GM12878 (cell line): Measurements from ENCODE around the gene NCAM1. TPM values are rescaled to one million over a fixed set of nuclear protein-coding genes. Genes with fewer than 3 reads are reported as not detected.

ENCODE experiments used
- ATAC-seq: fragments of 200-7000 bp; cut with Tn5 transposase; 3 replicates; pipeline ENCODE4 v1.9.1; 2020; ENCODE audit warnings: mild to moderate bottlenecking, moderate library complexity
- BruUV-seq: library from RNA; stranded (reverse); fragments of 400-500 nt; replicated peaks from 2 replicates; lab custom pipeline; 2021; lab: Mats Ljungman, UMichigan
- CTCF ChIA-PET: fragments of 300-600 bp; sonication (Branson Sonifier 250); formaldehyde crosslinking; extraction: SDS; loops from one replicate; lab custom pipeline; 2021; ENCODE audit warnings: inconsistent platforms; lab: Yijun Ruan, JAX
- POLR2A ChIA-PET: fragments of 350-600 bp; formaldehyde crosslinking; extraction: SDS; loops from one replicate; lab custom pipeline; 2021; ENCODE audit warnings: inconsistent platforms; lab: Charles Lee
- RAD21 ChIA-PET: fragments of 300-600 bp; sonication (Branson Sonifier 250); formaldehyde crosslinking; loops from one replicate; lab custom pipeline; 2023; ENCODE audit warnings: antibody characterized with exemption; ENCODE audit not compliant: unreplicated experiment; lab: Charles Lee
- SMC1A ChIA-PET: fragments of 300-600 bp; sonication (Branson Sonifier 250); formaldehyde crosslinking; loops from one replicate; lab custom pipeline; 2023; ENCODE audit not compliant: unreplicated experiment, uncharacterized antibody; lab: Charles Lee
- DNase-seq: peaks from one replicate; pipeline ENCODE4 v3.0.0-alpha.2; 2011; ENCODE audit warnings: low read depth, low spot score
- FAIRE-seq: peaks from 3 replicates; lab custom pipeline; 2011; peaks lifted over from hg19 to GRCh38; lab: Jason Lieb, UNC
- H2AFZ ChIP-seq: 2 replicates; pipeline ENCODE4 v1.6.0; 2011; ENCODE audit warnings: low read depth, low read length, control low read depth; ENCODE audit not compliant: control insufficient read depth
- H3K27ac ChIP-seq: 2 replicates; pipeline ENCODE4 v1.5.1; 2011; ENCODE audit warnings: control low read depth; ENCODE audit not compliant: control insufficient read depth, insufficient read depth
- H3K27me3 ChIP-seq, 2 experiments: replicated peaks in 1 of 2; 2 replicates each; pipeline versions ENCODE4 v1.6.0 to v1.6.1; 2011; ENCODE audit warnings: low read length in 1 of 2; ENCODE audit not compliant: control insufficient read depth in 2 of 2, insufficient read depth in 2 of 2
- H3K36me3 ChIP-seq, 2 experiments: 2 replicates each; pipeline ENCODE4 v1.5.1; 2011; ENCODE audit warnings: low read length in 1 of 2; ENCODE audit not compliant: control insufficient read depth in 2 of 2, insufficient read depth in 2 of 2
- H3K4me1 ChIP-seq: 2 replicates; pipeline ENCODE4 v1.6.1; 2011; ENCODE audit warnings: mild to moderate bottlenecking, low read length, moderate library complexity, mixed read lengths; ENCODE audit not compliant: control insufficient read depth, insufficient read depth
- H3K4me2 ChIP-seq: 2 replicates; pipeline ENCODE4 v1.6.0; 2011; ENCODE audit warnings: control low read depth; ENCODE audit not compliant: control insufficient read depth, insufficient read depth
- H3K4me3 ChIP-seq: fragments of 200-600 bp; sonication (generic); 2 replicates; pipeline ENCODE4 v1.5.1; 2016
- H3K79me2 ChIP-seq: 2 replicates; pipeline ENCODE4 v1.6.0; 2011; ENCODE audit warnings: low read length; ENCODE audit not compliant: control insufficient read depth, insufficient read depth
- H3K9ac ChIP-seq: 2 replicates; pipeline ENCODE4 v1.8.0; 2011; ENCODE audit warnings: low read length, control low read depth, mixed read lengths; ENCODE audit not compliant: control insufficient read depth, insufficient read depth
- H3K9me3 ChIP-seq: replicated peaks from 3 replicates; pipeline ENCODE4 v1.5.1; 2011; ENCODE audit warnings: mild to moderate bottlenecking, low read length; ENCODE audit not compliant: control insufficient read depth, insufficient read depth
- H4K20me1 ChIP-seq: 2 replicates; pipeline ENCODE4 v1.6.0; 2011; ENCODE audit not compliant: control insufficient read depth, insufficient read depth
- PML ChIP-seq: IDR thresholded peaks from 2 replicates; pipeline ENCODE4 v1.6.1; 2012; ENCODE audit warnings: low read length, inconsistent platforms
- WGBS: methylation state at CpG from one replicate; pipeline ENCODE4 v1.1.6; 2016; ENCODE audit warnings: low lambda C conversion rate; ENCODE audit not compliant: insufficient replicate concordance, insufficient coverage; ENCODE audit errors: missing lambda C conversion rate; 5-methylcytosine and 5-hydroxymethylcytosine counted together
- in situ Hi-C: fragments of 300-500 bp; cut with MboI; formaldehyde crosslinking; loops from 9 replicates; pipeline ENCODE4 v1.14.3; 2018; ENCODE audit warnings: mixed read lengths
- intact Hi-C: fragments of 100-400 bp; cut with micrococcal nuclease; formaldehyde crosslinking; loops from one replicate; pipeline ENCODE4 v1.14.2; 2022; ENCODE audit not compliant: unreplicated experiment
- polyA plus RNA-seq, 11 experiments: library from polyadenylated mRNA; depleted of rRNA in 4 of 11; unstranded in 6 of 11; stranded (reverse) in 5 of 11; fragments of >200 nt; fragmentation: Nextera tagmentation in 4 of 11; fragmentation: Illumina TruSeq in 1 of 11; extraction: Ambion mirVana in 4 of 11; extraction: Trizol in 1 of 11; gene quantifications; 1 replicate in 1 of 11; 2 replicates in 10 of 11; pipeline versions ENCODE4 v1.2.1 to v1.2.3, GENCODE V29; 2011 to 2016; ENCODE audit warnings: inconsistent platforms in 2 of 11, missing spikeins in 2 of 11, low read depth in 1 of 11
- total RNA-seq, 4 experiments: library from RNA; depleted of rRNA in 3 of 4; stranded (reverse); fragments of >200 nt in 3 of 4; fragmentation: Illumina TruSeq in 1 of 4; extraction: Trizol in 1 of 4; gene quantifications; 2 replicates each; pipeline versions ENCODE4 v1.2.1 to v1.2.3, GENCODE V29; 2013 to 2021
- TF ChIP-seq, protein P1 (sequence below): fragments of 450-650 bp; formaldehyde crosslinking; IDR thresholded peaks from 2 replicates; pipeline ENCODE4 v1.4.0; 2020; ENCODE audit warnings: mild to moderate bottlenecking, moderate library complexity
- TF ChIP-seq, protein P2 (sequence below): fragments of 450-650 bp; IDR thresholded peaks from 2 replicates; pipeline ENCODE4 v1.6.1; 2017; ENCODE audit warnings: antibody characterized with exemption, mild to moderate bottlenecking, moderate library complexity

NCAM1 gene
- total and polyA plus RNA-seq, 10 of the 15 experiments (the other 5 are each of a cell fraction or from before 2014, with no cell fraction given): 0.10 to 0.23 (median 0.11) TPM; not detected in 7

- Histone ChIP-seq H3K9me3 (no peaks in the 10 kb centered on the region), H3K4me1 (no peaks in the 10 kb centered on the region), H3K27me3 (peaks cover 4% of the 10 kb centered on the region in 2 experiments; a peak in 3 of 4 replicates), H3K27ac (no peak overlapping the region), H3K9ac (no peak overlapping the region), H3K36me3 (no peaks in the 10 kb centered on the region)
- RAD21 ChIA-PET: no interaction called here
- intact Hi-C loops: no loop called here
- POLR2A ChIA-PET: no interaction called here
- FAIRE-seq: no peak
- SMC1A ChIA-PET: interaction anchor here (0.7 kb wide), 1 partner anchor 103 kb away, joined by 3 read pairs; no protein-coding TSS in a partner anchor
- TF ChIP-seq, protein P1, sequence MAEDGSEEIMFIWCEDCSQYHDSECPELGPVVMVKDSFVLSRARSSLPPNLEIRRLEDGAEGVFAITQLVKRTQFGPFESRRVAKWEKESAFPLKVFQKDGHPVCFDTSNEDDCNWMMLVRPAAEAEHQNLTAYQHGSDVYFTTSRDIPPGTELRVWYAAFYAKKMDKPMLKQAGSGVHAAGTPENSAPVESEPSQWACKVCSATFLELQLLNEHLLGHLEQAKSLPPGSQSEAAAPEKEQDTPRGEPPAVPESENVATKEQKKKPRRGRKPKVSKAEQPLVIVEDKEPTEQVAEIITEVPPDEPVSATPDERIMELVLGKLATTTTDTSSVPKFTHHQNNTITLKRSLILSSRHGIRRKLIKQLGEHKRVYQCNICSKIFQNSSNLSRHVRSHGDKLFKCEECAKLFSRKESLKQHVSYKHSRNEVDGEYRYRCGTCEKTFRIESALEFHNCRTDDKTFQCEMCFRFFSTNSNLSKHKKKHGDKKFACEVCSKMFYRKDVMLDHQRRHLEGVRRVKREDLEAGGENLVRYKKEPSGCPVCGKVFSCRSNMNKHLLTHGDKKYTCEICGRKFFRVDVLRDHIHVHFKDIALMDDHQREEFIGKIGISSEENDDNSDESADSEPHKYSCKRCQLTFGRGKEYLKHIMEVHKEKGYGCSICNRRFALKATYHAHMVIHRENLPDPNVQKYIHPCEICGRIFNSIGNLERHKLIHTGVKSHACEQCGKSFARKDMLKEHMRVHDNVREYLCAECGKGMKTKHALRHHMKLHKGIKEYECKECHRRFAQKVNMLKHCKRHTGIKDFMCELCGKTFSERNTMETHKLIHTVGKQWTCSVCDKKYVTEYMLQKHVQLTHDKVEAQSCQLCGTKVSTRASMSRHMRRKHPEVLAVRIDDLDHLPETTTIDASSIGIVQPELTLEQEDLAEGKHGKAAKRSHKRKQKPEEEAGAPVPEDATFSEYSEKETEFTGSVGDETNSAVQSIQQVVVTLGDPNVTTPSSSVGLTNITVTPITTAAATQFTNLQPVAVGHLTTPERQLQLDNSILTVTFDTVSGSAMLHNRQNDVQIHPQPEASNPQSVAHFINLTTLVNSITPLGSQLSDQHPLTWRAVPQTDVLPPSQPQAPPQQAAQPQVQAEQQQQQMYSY (CRISPR knock-in tag): no peak
- TF ChIP-seq PML: no peak
- TF ChIP-seq, all 136 proteins: peak for 0
- H4K20me1 ChIP-seq: no peaks in the 10 kb centered on the region
- ATAC-seq (no peak), DNase-seq (no peak)
- 53% methylated on average over 5 of the region's 5 CpGs for WGBS
- no peak overlapping the region for H3K4me3 ChIP-seq
- H2AFZ ChIP-seq: no peak overlapping the region
- no peaks in the 10 kb centered on the region for H3K79me2 ChIP-seq
- no peak overlapping the region for H3K4me2 ChIP-seq
- in situ Hi-C loops: no loop called here
- no TSS peak for BruUV-seq
- CTCF ChIA-PET: no interaction called here
These were observed 282.5 kb downstream of the NCAM1 start for GRCh38 chr11:113243696-113244095.

GRCh38 chr11:113245216-113245615, 284.0 kb downstream of the NCAM1 start:
- TF ChIP-seq, protein P2, sequence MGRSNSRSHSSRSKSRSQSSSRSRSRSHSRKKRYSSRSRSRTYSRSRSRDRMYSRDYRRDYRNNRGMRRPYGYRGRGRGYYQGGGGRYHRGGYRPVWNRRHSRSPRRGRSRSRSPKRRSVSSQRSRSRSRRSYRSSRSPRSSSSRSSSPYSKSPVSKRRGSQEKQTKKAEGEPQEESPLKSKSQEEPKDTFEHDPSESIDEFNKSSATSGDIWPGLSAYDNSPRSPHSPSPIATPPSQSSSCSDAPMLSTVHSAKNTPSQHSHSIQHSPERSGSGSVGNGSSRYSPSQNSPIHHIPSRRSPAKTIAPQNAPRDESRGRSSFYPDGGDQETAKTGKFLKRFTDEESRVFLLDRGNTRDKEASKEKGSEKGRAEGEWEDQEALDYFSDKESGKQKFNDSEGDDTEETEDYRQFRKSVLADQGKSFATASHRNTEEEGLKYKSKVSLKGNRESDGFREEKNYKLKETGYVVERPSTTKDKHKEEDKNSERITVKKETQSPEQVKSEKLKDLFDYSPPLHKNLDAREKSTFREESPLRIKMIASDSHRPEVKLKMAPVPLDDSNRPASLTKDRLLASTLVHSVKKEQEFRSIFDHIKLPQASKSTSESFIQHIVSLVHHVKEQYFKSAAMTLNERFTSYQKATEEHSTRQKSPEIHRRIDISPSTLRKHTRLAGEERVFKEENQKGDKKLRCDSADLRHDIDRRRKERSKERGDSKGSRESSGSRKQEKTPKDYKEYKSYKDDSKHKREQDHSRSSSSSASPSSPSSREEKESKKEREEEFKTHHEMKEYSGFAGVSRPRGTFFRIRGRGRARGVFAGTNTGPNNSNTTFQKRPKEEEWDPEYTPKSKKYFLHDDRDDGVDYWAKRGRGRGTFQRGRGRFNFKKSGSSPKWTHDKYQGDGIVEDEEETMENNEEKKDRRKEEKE: no peak
- ChIA-PET SMC1A (no interaction called here), CTCF (no interaction called here), RAD21 (no interaction called here), POLR2A (no interaction called here)
- 35% methylated on average over 7 of the region's 7 CpGs for WGBS
- no peaks in the 10 kb centered on the region for H3K36me3 ChIP-seq
- no peaks in the 10 kb centered on the region for H4K20me1 ChIP-seq
- in situ Hi-C loops (no loop called here), intact Hi-C loops (no loop called here)
- no peak for DNase-seq
- FAIRE-seq: no peak
- H3K79me2 ChIP-seq: no peaks in the 10 kb centered on the region
- H3K9me3 ChIP-seq: no peaks in the 10 kb centered on the region
- H2AFZ ChIP-seq: no peak overlapping the region
- no peak overlapping the region for H3K9ac ChIP-seq
- H3K4me2 ChIP-seq: no peak overlapping the region
- H3K27ac ChIP-seq: no peak overlapping the region
- no TSS peak for BruUV-seq
- peaks cover 4% of the 10 kb centered on the region in 2 experiments; a peak in 3 of 4 replicates for H3K27me3 ChIP-seq
- H3K4me1 ChIP-seq: no peaks in the 10 kb centered on the region
- no peak overlapping the region for H3K4me3 ChIP-seq
- no peak for ATAC-seq
